ENCODE measurements around the gene NUDT8. TPM values are rescaled to one million over a fixed set of nuclear protein-coding genes. Genes with fewer than 3 reads are reported as not detected.

Gene NUDT8
- total and polyA plus RNA-seq, 9 of the 15 experiments (the other 6 are each of a cell fraction or from before 2014, with no cell fraction given) = 0.23 to 27.8 (median 5.0) TPM

- Histone ChIP-seq H2AFZ (ENCODE audit: low read depth, low read length) (no peak overlapping the region), H4K20me1 (replicated peaks; ENCODE audit: control insufficient read depth, insufficient read depth, low read length) (0 out of 2 replicates have a peak, but pooled peaks cover 9% of the 10 kb centered on the region), H3K4me3 (no peak overlapping the region), H3K79me2 (ENCODE audit: control insufficient read depth, insufficient read depth, low read length) (no peaks in the 10 kb centered on the region), H3K4me1 (replicated peaks in 1 of 2; ENCODE audit: control insufficient read depth in 2 of 2, insufficient read depth in 2 of 2, low read length in 2 of 2) (peaks cover 0 to 25% of the 10 kb centered on the region in 2 experiments; a peak in 2 of 5 replicates), H3K9me3 (replicated peaks; ENCODE audit: control insufficient read depth, insufficient read depth, low read depth, low read length) (no peaks in the 10 kb centered on the region), H3K9me1 (ENCODE audit: control insufficient read depth, insufficient read depth, low read length) (no peaks in the 10 kb centered on the region), H3K4me2 (ENCODE audit: insufficient read depth, low read length) (no peak overlapping the region), H3K9ac (ENCODE audit: insufficient read depth in 1 of 2, low read depth in 2 of 2, low read length in 2 of 2) (no peak overlapping the region), H3K27me3 (ENCODE audit: control insufficient read depth in 2 of 2, insufficient read depth in 2 of 2, low read length in 2 of 2) (peaks cover 16 to 38% of the 10 kb centered on the region in 2 experiments; a peak in 3 of 5 replicates), H3K27ac (ENCODE audit: extremely low read depth, low read depth, low read length) (no peak overlapping the region), H3K36me3 (ENCODE audit: control insufficient read depth, insufficient read depth, low read length) (no peaks in the 10 kb centered on the region)
- ChIA-PET POLR2A (interaction anchor here (0.6 kb wide), 2 partner anchors 13 to 80 kb away, joined by 3 read pairs; partner anchors contain the start of gene ACY3), CTCF (ENCODE audit: low intra/inter-chr PET ratio) (no interaction called here)
- TF ChIP-seq ARID4B (CRISPR knock-in tag; IDR thresholded peaks at IDR 0.05) = no peak
- TF ChIP-seq TFE3 (CRISPR knock-in tag; IDR thresholded peaks at IDR 0.05) = peak; percentile 16; the same call in 1 of the 2 replicates
- no peak for TF ChIP-seq ZNF347 (CRISPR knock-in tag; IDR thresholded peaks at IDR 0.05; ENCODE audit: low read depth)
- TF ChIP-seq ZC3H8 (IDR thresholded peaks at IDR 0.05) = no peak
- no peak for TF ChIP-seq ZNF217 (CRISPR knock-in tag; IDR thresholded peaks at IDR 0.05)
- intact Hi-C loops (cut with micrococcal nuclease) = no loop called here
- BruUV-seq (replicated peaks) = no TSS peak
- no peak for FAIRE-seq
- no peak for DNase-seq (ENCODE audit: extremely low read depth in 1 of 4, low spot score in 3 of 4)
- 6% methylated on average over 17 of the region's 19 CpGs for WGBS (ENCODE audit: insufficient coverage, low coverage, missing lambda C conversion rate)
- in situ Hi-C loops (cut with MboI) = loop anchor here (10.0 kb wide), 1 partner anchor 132 kb away; no protein-coding TSS in a partner anchor
- ATAC-seq = no peak
Observed at GRCh38 chr11:67662835-67663531, 33.2 kb upstream of the NUDT8 start.

Data from K562 (cell line).